Subcutaneous abdominal adipose tissue (tissue), 5 donors: ENCODE data around the gene UNK.

ENCODE experiments used
- H3K27ac ChIP-seq: one replicate; pipeline ENCODE4 v1.7.0; 2013; ENCODE audit warnings: low read depth, mild to moderate bottlenecking, inconsistent platforms, low read length, moderate library complexity
- H3K27me3 ChIP-seq, 5 donors: one replicate each; pipeline ENCODE4 v1.7.0; 2013; ENCODE audit warnings: low read length in 5 of 5, inconsistent platforms in 1 of 5; ENCODE audit not compliant: control insufficient read depth in 5 of 5, insufficient read depth in 4 of 5
- H3K36me3 ChIP-seq, 5 donors: one replicate each; pipeline ENCODE4 v1.7.0; 2013; ENCODE audit warnings: low read length in 5 of 5; ENCODE audit not compliant: control insufficient read depth in 5 of 5, insufficient read depth in 5 of 5
- H3K4me1 ChIP-seq, 5 donors: one replicate each; pipeline ENCODE4 v1.7.0; 2013; ENCODE audit warnings: low read length in 5 of 5, mild to moderate bottlenecking in 3 of 5, moderate library complexity in 1 of 5; ENCODE audit not compliant: control insufficient read depth in 5 of 5, insufficient read depth in 5 of 5
- H3K4me3 ChIP-seq, 5 donors: one replicate each; pipeline ENCODE4 v1.7.0; 2013; ENCODE audit warnings: low read length in 5 of 5, low read depth in 1 of 5
- H3K9ac ChIP-seq, 5 donors: one replicate each; pipeline ENCODE4 v1.7.0; 2013; ENCODE audit warnings: low read length in 5 of 5, mild to moderate bottlenecking in 4 of 5, moderate library complexity in 3 of 5
- H3K9me3 ChIP-seq, 5 donors: one replicate each; pipeline ENCODE4 v1.7.0; 2013; ENCODE audit warnings: low read length in 5 of 5; ENCODE audit not compliant: control insufficient read depth in 5 of 5
- donor health status: healthy.
- donor health status: healthy.
- donor health status: healthy.
- donor health status: healthy.
- donor health status: healthy.

The UNK gene

DNA sequence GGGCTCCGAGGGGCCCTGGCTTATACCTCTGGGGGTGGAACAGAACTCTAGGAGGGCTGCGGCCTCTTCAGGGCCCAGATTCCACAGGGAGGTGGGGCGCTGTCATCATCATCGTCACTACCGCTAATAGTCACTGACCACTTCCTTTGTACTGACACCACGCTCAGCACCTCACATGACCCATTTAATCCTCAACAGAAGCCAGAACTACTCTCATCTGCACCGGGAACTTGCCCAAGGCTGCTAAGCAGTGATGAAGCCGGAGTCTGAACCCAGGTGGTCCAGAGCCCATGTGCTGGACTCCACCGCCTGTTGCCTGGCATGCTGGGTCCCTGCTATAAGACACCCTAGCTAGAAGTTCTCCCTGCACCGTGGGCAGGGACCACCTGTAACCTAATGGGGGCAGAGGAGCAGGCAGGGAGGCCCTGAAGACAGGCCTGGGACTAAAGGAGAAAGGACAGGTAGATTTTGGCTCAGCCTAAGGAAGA is 47.6 kb downstream of the UNK start:
- Histone ChIP-seq H3K9me3 (no peaks in the 10 kb centered on the region), H3K36me3 (peaks cover 0 to 35% (median 10%) of the 10 kb centered on the region in 5 donors), H3K4me1 (peaks cover 0 to 22% (median 20%) of the 10 kb centered on the region in 5 donors), H3K4me3 (peak overlapping the region in 1 of 5 donors; percentile 22), H3K27ac (no peak overlapping the region), H3K9ac (no peak overlapping the region), H3K27me3 (no peaks in the 10 kb centered on the region)

DNA sequence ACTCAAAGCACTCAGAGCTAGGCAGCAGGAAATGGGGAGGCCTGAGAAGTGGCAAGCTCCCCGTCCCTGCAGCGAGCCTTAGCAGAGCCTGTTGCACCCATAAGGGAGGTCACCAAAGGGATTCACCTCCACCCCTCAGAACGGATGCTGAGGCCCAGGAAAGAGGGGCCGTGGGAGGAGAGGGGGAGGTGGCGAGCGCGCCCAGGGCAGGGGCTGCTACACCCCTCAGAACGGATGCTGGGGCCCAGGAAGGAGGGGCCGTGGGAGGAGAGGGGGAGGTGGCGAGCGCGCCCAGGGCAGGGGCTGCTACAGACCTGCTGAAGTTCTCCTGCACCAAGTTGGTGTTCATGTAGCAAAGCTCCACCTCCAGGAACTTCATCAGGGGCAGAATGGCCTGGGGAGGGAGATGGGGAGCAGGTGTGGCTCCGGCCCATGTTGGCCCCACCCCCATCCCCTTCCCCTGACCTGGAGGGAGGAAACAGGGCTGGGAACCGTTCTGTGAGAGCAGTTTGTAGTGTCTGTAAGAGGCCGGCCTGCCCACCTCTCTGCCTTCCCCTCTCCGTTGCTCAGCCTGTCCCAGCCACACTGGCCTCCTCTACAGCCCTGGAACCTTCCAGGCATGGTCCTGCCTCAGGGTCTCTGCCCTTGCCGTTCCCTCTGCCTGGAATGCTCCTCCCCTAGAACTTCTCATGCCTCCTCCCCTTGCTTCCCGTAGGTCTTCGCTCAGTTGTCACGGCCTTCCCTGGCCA is 48.2 kb downstream of the UNK start:
- peak overlapping the region in 1 of 5 donors; percentile 22 for H3K4me3 ChIP-seq
- H3K9ac ChIP-seq: no peak overlapping the region

DNA sequence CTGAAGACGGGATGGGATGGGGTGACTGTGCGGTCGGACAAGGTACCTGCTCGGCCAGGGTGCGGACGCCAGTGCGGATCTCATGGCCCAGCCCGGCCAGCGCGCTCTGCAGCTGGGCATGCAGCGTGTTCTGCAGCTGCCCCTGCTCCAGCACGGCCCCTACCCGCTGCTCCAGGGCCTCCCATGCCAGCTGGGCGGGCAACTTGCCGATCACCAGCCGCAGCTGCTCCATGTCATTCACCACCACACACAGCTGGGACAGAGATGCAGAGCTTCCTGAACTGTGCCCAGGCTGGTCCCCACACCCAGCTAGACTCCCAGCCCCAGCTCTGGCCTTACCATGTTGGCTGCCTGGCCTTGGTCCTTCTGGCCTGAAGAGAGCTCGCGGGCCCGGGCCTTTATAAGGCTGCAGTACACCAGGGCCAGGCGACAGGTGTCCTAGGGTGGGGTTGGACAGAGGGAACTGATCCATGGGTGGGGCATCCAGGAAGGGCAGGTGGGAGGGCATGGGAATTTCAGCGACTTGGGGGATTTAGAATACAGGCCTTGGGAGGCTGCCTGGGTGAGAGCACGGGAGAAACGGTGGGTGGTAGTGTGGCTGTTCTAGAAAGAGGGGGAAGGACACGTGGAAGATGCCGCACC is 49.8 kb downstream of the UNK start:
- no peaks in the 10 kb centered on the region for H3K27me3 ChIP-seq
- H3K4me1 ChIP-seq: peaks cover 0 to 7% (median 5%) of the 10 kb centered on the region in 5 donors
- no peak overlapping the region for H3K9ac ChIP-seq
- H3K4me3 ChIP-seq: no peak overlapping the region
- peaks cover 0 to 34% (median 10%) of the 10 kb centered on the region in 5 donors for H3K36me3 ChIP-seq
- H3K9me3 ChIP-seq: no peaks in the 10 kb centered on the region
- no peak overlapping the region for H3K27ac ChIP-seq

More for the DNA sequence above, 48.2 kb downstream of the UNK start:
- H3K27ac ChIP-seq: no peak overlapping the region
- H3K4me1 ChIP-seq: peaks cover 0 to 16% (median 14%) of the 10 kb centered on the region in 5 donors
- H3K27me3 ChIP-seq: no peaks in the 10 kb centered on the region
- H3K9me3 ChIP-seq: no peaks in the 10 kb centered on the region
- peaks cover 0 to 35% (median 10%) of the 10 kb centered on the region in 5 donors for H3K36me3 ChIP-seq

DNA sequence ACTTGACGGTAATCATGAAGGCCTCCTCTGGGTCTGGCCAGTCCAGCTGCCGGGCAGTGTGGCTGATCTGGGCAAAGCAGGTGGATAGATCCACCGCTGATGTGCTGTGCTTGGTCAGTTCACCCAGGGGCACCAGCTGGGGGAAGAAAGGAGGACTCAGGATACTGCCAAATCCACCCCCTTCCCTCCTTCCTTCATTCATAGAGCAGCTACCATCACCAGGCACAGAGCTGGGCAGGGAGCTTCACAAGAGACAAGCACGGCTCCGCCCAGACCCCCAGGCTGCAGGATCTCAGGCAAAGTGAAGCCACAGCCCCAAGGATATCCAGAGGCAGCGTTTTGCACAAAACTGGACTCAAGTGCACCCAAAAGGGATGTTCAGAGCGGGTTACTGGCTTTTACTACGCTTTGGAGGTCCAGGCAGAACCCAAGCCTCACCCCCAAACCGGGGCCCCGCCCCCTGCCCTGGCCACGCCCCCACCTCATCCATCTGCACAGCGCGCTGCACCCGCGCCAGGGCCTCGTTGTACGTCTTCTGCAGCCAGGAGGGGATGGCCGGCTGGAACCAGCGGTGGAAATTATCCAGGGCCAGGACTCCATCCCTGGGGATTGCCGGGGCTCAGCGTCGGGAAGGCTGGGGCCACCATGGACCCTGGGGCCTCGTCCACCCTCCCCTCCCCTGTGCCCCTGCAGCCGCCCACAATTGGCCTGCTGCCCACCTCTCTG is 50.5 kb downstream of the UNK start:
- no peak overlapping the region for H3K4me3 ChIP-seq
- no peak overlapping the region for H3K9ac ChIP-seq
- H3K36me3 ChIP-seq: peaks cover 0 to 37% (median 10%) of the 10 kb centered on the region in 5 donors
- no peaks in the 10 kb centered on the region for H3K27me3 ChIP-seq
- H3K9me3 ChIP-seq: no peaks in the 10 kb centered on the region
- peaks cover 0 to 7% (median 5%) of the 10 kb centered on the region in 5 donors for H3K4me1 ChIP-seq
- H3K27ac ChIP-seq: no peak overlapping the region

DNA sequence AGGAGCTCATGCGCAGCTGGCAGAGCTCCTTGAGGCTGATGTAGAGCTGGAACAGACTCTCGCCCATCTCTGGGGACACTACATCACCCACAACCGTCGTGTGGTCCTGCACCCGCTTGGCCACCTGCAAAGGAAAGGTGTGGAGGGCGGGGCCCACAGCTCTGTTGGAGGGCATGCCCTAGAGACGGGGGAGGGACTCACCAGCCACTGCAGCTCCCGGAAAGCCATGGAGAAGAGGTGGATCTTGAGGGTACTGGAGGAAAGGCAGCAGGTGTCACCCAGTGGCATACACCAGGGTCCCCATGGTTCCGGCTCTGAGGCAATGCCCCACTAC is 51.0 kb downstream of the UNK start:
- no peak overlapping the region for H3K4me3 ChIP-seq
- no peak overlapping the region for H3K9ac ChIP-seq
- H3K27me3 ChIP-seq: no peaks in the 10 kb centered on the region
- H3K4me1 ChIP-seq: peaks cover 0 to 7% (median 5%) of the 10 kb centered on the region in 5 donors
- no peak overlapping the region for H3K27ac ChIP-seq
- H3K9me3 ChIP-seq: no peaks in the 10 kb centered on the region
- H3K36me3 ChIP-seq: peaks cover 0 to 36% (median 10%) of the 10 kb centered on the region in 5 donors

DNA sequence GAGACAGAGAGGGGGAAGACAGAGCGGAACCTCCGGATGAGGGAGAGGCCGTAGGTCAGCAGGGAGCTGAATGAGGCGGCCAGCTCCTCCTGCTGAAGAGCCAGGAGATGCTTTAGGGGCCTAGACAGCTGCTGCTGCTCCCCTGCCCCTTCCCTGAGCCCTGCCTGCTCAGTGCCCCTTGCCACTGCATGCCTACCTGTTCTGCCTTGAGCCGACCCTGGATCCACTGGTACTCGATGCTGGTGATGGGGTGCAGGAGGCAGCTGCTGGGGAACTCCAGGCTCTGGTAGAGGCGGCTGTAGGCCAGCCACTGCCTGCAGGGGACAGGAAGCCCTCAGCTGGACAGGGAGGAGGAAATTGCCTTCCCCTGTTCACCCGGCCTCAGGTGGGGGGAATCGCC is 52.0 kb downstream of the UNK start:
- Histone ChIP-seq H3K36me3 (peaks cover 0 to 34% (median 10%) of the 10 kb centered on the region in 5 donors), H3K27ac (no peak overlapping the region), H3K4me3 (no peak overlapping the region), H3K27me3 (no peaks in the 10 kb centered on the region), H3K9me3 (no peaks in the 10 kb centered on the region), H3K4me1 (peaks cover 0 to 7% (median 5%) of the 10 kb centered on the region in 5 donors), H3K9ac (no peak overlapping the region)

DNA sequence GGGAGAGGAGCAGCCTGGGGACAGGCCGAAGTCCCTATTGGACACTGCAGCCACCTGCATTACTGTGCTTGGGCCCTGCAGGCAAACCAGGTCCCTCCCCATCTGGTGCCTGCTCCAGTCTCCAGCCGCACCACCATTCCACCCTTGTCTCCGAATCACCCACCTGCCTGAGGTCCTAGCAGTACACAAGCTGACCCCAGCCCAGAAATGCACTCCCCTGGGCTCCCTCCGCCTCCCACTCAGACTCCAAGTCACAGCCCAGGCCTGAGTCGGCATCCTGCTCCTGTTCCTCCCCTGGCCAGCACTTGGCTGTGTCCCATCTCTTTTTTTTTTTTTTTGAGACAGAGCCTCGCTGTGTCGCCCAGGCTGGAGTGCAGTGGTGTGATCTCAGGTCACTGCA is 53.3 kb downstream of the UNK start:
- Histone ChIP-seq H3K9me3 (no peaks in the 10 kb centered on the region), H3K27ac (no peak overlapping the region), H3K36me3 (peaks cover 0 to 35% (median 10%) of the 10 kb centered on the region in 5 donors), H3K4me3 (no peak overlapping the region), H3K27me3 (no peaks in the 10 kb centered on the region), H3K9ac (no peak overlapping the region), H3K4me1 (peaks cover 0 to 2% (median 0%) of the 10 kb centered on the region in 5 donors)

DNA sequence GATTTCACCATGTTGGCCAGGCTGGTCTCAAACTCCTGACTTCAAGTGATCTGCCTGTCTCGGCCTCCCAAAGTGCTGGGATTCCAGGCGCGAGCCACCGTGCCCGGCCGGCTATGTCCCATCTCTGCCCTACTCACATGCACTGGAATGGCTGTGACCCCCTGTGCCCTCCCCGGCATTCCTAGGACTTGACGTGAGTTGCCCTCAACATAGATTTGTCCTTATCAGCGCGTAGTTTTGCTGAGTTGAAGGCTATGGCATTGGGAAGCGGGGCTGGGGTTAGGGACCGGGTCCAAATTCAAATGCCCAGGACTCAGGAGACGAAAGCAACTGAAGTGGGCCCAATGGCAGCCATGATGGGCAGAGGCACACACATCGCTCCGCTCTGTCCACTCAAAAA is 53.8 kb downstream of the UNK start:
- H3K9me3 ChIP-seq: no peaks in the 10 kb centered on the region
- H3K36me3 ChIP-seq: peaks cover 0 to 35% (median 10%) of the 10 kb centered on the region in 5 donors
- H3K4me3 ChIP-seq: no peak overlapping the region
- H3K27ac ChIP-seq: no peak overlapping the region
- H3K27me3 ChIP-seq: no peaks in the 10 kb centered on the region
- peaks cover 0 to 2% (median 0%) of the 10 kb centered on the region in 5 donors for H3K4me1 ChIP-seq
- H3K9ac ChIP-seq: no peak overlapping the region

DNA sequence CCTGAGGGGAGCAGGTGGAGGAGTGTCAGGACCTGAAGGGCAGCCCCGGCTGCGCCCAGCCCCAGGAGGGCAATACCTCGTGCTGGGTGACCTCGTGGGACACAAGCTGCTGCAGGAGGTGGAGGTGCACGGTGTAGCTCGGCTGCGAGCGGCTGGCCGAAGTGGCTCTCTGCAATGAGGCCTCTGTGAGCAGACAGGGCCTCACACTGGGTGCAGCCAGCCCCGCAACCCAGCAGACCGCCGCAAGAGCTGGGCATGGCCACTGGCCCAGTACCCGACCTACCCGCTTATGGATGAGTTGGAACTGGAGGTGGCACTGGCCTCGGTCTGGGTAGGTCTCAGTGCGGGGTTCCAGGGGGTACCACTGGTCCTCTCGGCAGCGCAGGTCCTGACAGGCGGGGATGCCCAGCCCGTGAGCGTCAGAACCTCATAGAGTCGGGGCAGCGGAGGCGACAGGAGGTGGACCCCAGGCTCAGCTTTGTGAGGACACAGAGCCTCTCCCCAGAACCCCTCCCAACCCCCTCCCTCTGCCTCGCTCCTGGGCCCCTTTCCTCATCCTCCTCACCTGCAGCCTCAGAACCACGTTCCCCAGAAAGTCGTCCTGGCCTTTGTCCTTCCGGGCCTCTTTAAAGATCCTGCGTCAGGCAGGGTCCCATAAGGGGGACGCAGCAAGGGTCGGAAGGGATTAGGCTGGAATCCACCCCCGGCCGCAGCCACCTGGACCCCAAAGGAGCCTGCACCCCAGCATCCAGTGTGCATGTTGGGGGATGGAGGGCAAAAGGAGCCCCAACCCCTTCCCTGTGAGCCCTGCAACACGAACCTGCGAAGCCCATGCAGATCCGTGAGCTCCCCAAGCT is 55.6 kb downstream of the UNK start:
- Histone ChIP-seq H3K4me3 (no peak overlapping the region), H3K27me3 (no peaks in the 10 kb centered on the region), H3K9me3 (no peaks in the 10 kb centered on the region), H3K36me3 (peaks cover 0 to 24% (median 3%) of the 10 kb centered on the region in 5 donors), H3K27ac (no peak overlapping the region), H3K4me1 (peaks cover 3 to 13% (median 5%) of the 10 kb centered on the region in 5 donors), H3K9ac (no peak overlapping the region)
